ENCODE data around the gene C1QTNF4.

Gene C1QTNF4

GRCh38 chr11:47615249-47615648, 21.0 kb upstream of the C1QTNF4 start:
- Histone ChIP-seq H3K9ac (ENCODE audit: low read length) (no peak overlapping the region), H3K27me3 (ENCODE audit: low read length) (no peaks in the 10 kb centered on the region), H3K79me2 (ENCODE audit: insufficient read depth, low read length) (no peaks in the 10 kb centered on the region), H3K4me3 (ENCODE audit: insufficient read depth, low read length, poor library complexity, severe bottlenecking) (no peak overlapping the region), H3F3A (ENCODE audit: insufficient read depth) (no peaks in the 10 kb centered on the region; the same call in none of the 2 replicates), H3K4me2 (ENCODE audit: low read depth, low read length, poor library complexity, severe bottlenecking) (no peak overlapping the region), H3K9me2 (replicated peaks; ENCODE audit: insufficient read depth, low read length) (no peaks in the 10 kb centered on the region), H4K20me1 (ENCODE audit: low read depth, low read length) (no peaks in the 10 kb centered on the region), H3K36me3 (ENCODE audit: low read length) (peaks cover 13% of the 10 kb centered on the region), H3K27ac (ENCODE audit: low read depth, low read length) (no peak overlapping the region), H2AFZ (ENCODE audit: low read depth, low read length, severe bottlenecking) (no peak overlapping the region), H3K9me3 (ENCODE audit: insufficient read depth, low read length) (no peaks in the 10 kb centered on the region)
- TF ChIP-seq, protein P1, sequence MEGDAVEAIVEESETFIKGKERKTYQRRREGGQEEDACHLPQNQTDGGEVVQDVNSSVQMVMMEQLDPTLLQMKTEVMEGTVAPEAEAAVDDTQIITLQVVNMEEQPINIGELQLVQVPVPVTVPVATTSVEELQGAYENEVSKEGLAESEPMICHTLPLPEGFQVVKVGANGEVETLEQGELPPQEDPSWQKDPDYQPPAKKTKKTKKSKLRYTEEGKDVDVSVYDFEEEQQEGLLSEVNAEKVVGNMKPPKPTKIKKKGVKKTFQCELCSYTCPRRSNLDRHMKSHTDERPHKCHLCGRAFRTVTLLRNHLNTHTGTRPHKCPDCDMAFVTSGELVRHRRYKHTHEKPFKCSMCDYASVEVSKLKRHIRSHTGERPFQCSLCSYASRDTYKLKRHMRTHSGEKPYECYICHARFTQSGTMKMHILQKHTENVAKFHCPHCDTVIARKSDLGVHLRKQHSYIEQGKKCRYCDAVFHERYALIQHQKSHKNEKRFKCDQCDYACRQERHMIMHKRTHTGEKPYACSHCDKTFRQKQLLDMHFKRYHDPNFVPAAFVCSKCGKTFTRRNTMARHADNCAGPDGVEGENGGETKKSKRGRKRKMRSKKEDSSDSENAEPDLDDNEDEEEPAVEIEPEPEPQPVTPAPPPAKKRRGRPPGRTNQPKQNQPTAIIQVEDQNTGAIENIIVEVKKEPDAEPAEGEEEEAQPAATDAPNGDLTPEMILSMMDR (IDR thresholded peaks at IDR 0.05; ENCODE audit: insufficient read depth, low read length, poor library complexity, severe bottlenecking): no peak
- TF ChIP-seq EZH2phosphoT487 (conservative IDR thresholded peaks at IDR 0.05; ENCODE audit: low read length): no peak

- H3K4me2 ChIP-seq (ENCODE audit: low read depth, low read length, poor library complexity, severe bottlenecking): no peak overlapping the region
- no peaks in the 10 kb centered on the region for H3K9me3 ChIP-seq (ENCODE audit: insufficient read depth, low read length)
- H3K27me3 ChIP-seq (ENCODE audit: low read length): no peaks in the 10 kb centered on the region
- TF ChIP-seq, protein P1 (IDR thresholded peaks at IDR 0.05; ENCODE audit: insufficient read depth, low read length, poor library complexity, severe bottlenecking): no peak
- no peak for TF ChIP-seq EZH2phosphoT487 (conservative IDR thresholded peaks at IDR 0.05; ENCODE audit: low read length)
- H3K4me3 ChIP-seq (ENCODE audit: insufficient read depth, low read length, poor library complexity, severe bottlenecking): no peak overlapping the region
- H3K9ac ChIP-seq (ENCODE audit: low read length): no peak overlapping the region
- no peaks in the 10 kb centered on the region for H4K20me1 ChIP-seq (ENCODE audit: low read depth, low read length)
- no peaks in the 10 kb centered on the region for H3K9me2 ChIP-seq (replicated peaks; ENCODE audit: insufficient read depth, low read length)
- no peak overlapping the region for H2AFZ ChIP-seq (ENCODE audit: low read depth, low read length, severe bottlenecking)
- no peaks in the 10 kb centered on the region for H3K79me2 ChIP-seq (ENCODE audit: insufficient read depth, low read length)
- no peaks in the 10 kb centered on the region for H3K36me3 ChIP-seq (ENCODE audit: low read length)
- H3K27ac ChIP-seq (ENCODE audit: low read depth, low read length): no peak overlapping the region
- H3F3A ChIP-seq (ENCODE audit: insufficient read depth): no peaks in the 10 kb centered on the region
These were observed 17.2 kb upstream of the C1QTNF4 start for GRCh38 chr11:47611348-47611794.

- no peak overlapping the region for H2AFZ ChIP-seq (ENCODE audit: low read depth, low read length, severe bottlenecking)
- no peaks in the 10 kb centered on the region for H3K79me2 ChIP-seq (ENCODE audit: insufficient read depth, low read length)
- H3K9me2 ChIP-seq (replicated peaks; ENCODE audit: insufficient read depth, low read length): no peaks in the 10 kb centered on the region
- H3K9me3 ChIP-seq (ENCODE audit: insufficient read depth, low read length): no peaks in the 10 kb centered on the region
- H3K36me3 ChIP-seq (ENCODE audit: low read length): no peaks in the 10 kb centered on the region
- H3K4me3 ChIP-seq (ENCODE audit: insufficient read depth, low read length, poor library complexity, severe bottlenecking): no peak overlapping the region
- H3K4me2 ChIP-seq (ENCODE audit: low read depth, low read length, poor library complexity, severe bottlenecking): no peak overlapping the region
- TF ChIP-seq EZH2phosphoT487 (conservative IDR thresholded peaks at IDR 0.05; ENCODE audit: low read length): no peak
- TF ChIP-seq, protein P1 (IDR thresholded peaks at IDR 0.05; ENCODE audit: insufficient read depth, low read length, poor library complexity, severe bottlenecking): no peak
- H3F3A ChIP-seq (ENCODE audit: insufficient read depth): no peaks in the 10 kb centered on the region
- H4K20me1 ChIP-seq (ENCODE audit: low read depth, low read length): no peaks in the 10 kb centered on the region
- no peak overlapping the region for H3K9ac ChIP-seq (ENCODE audit: low read length)
- no peak overlapping the region for H3K27ac ChIP-seq (ENCODE audit: low read depth, low read length)
- H3K27me3 ChIP-seq (ENCODE audit: low read length): no peaks in the 10 kb centered on the region
These were observed 15.5 kb upstream of the C1QTNF4 start for GRCh38 chr11:47609675-47610074.

All from SU-DHL-6 (cell line).